ENCODE results near the gene C16orf74. TPM values are rescaled to one million over a fixed set of nuclear protein-coding genes. Genes with fewer than 3 reads are reported as not detected.

The C16orf74 gene
- total RNA-seq, 4 donors from 2014 or later = 11.0 to 13.0 (median 11.4) TPM

- Histone ChIP-seq H3K36me3 (no peaks in the 10 kb centered on the region), H3K4me1 (no peaks in the 10 kb centered on the region), H3K27ac (no peak overlapping the region), H3K27me3 (no peaks in the 10 kb centered on the region), H3K4me3 (no peak overlapping the region), H3K9me3 (no peaks in the 10 kb centered on the region)
- no peak for DNase-seq (ENCODE audit: low spot score in 2 of 2)
- 69% methylated on average over 6 of the region's 6 CpGs for WGBS
- TF ChIP-seq EP300 (IDR thresholded peaks at IDR 0.05) = no peak
Observed at GRCh38 chr16:85735946-85736345, 14.9 kb downstream of the C16orf74 start.

- H3K9me3 ChIP-seq = no peaks in the 10 kb centered on the region
- 84% methylated on average over 10 of the region's 14 CpGs for WGBS
- no peaks in the 10 kb centered on the region for H3K36me3 ChIP-seq
- TF ChIP-seq POLR2A (IDR thresholded peaks at IDR 0.05) = no peak
- TF ChIP-seq EP300 (IDR thresholded peaks at IDR 0.05) = no peak
- no peak for TF ChIP-seq POLR2AphosphoS5 (IDR thresholded peaks at IDR 0.05)
- no peak for TF ChIP-seq CTCF (IDR thresholded peaks at IDR 0.05)
- no peak overlapping the region for H3K4me3 ChIP-seq
- H3K27ac ChIP-seq = no peak overlapping the region
- H3K27me3 ChIP-seq = no peaks in the 10 kb centered on the region
- no peaks in the 10 kb centered on the region for H3K4me1 ChIP-seq
- no peak for DNase-seq (ENCODE audit: low spot score in 2 of 2)
Observed at GRCh38 chr16:85735225-85735635, 15.7 kb downstream of the C16orf74 start.

- DNase-seq (ENCODE audit: low spot score in 2 of 2) = no peak
- Histone ChIP-seq H3K27ac (no peak overlapping the region), H3K9me3 (no peaks in the 10 kb centered on the region), H3K4me1 (no peaks in the 10 kb centered on the region), H3K36me3 (no peaks in the 10 kb centered on the region), H3K4me3 (no peak overlapping the region), H3K27me3 (no peaks in the 10 kb centered on the region)
- TF ChIP-seq POLR2AphosphoS5 (IDR thresholded peaks at IDR 0.05) (no peak), POLR2A (IDR thresholded peaks at IDR 0.05) (no peak), CTCF (IDR thresholded peaks at IDR 0.05) (no peak), EP300 (IDR thresholded peaks at IDR 0.05) (no peak)
- WGBS = 100% methylated on average over 1 of the region's 10 CpGs
Observed at GRCh38 chr16:85734311-85735017, 16.4 kb downstream of the C16orf74 start.

GRCh38 chr16:85733839-85734170, 17.1 kb downstream of the C16orf74 start:
- H3K9me3 ChIP-seq = no peaks in the 10 kb centered on the region
- H3K27me3 ChIP-seq = no peaks in the 10 kb centered on the region
- 85% methylated on average over 11 of the region's 11 CpGs for WGBS
- DNase-seq (ENCODE audit: low spot score in 2 of 2) = no peak
- no peaks in the 10 kb centered on the region for H3K4me1 ChIP-seq
- no peak for TF ChIP-seq POLR2AphosphoS5 (IDR thresholded peaks at IDR 0.05)
- no peak for TF ChIP-seq CTCF (IDR thresholded peaks at IDR 0.05)
- TF ChIP-seq POLR2A (IDR thresholded peaks at IDR 0.05) = no peak
- TF ChIP-seq EP300 (IDR thresholded peaks at IDR 0.05) = no peak
- H3K27ac ChIP-seq = no peak overlapping the region
- no peak overlapping the region for H3K4me3 ChIP-seq
- no peaks in the 10 kb centered on the region for H3K36me3 ChIP-seq

- no peak overlapping the region for H3K4me3 ChIP-seq
- no peak for DNase-seq (ENCODE audit: low spot score in 2 of 2)
- no peaks in the 10 kb centered on the region for H3K4me1 ChIP-seq
- no peaks in the 10 kb centered on the region for H3K27me3 ChIP-seq
- H3K36me3 ChIP-seq = no peaks in the 10 kb centered on the region
- no peaks in the 10 kb centered on the region for H3K9me3 ChIP-seq
- 71% methylated on average over 13 of the region's 13 CpGs for WGBS
- H3K27ac ChIP-seq = no peak overlapping the region
- TF ChIP-seq CTCF (IDR thresholded peaks at IDR 0.05) (no peak), POLR2A (IDR thresholded peaks at IDR 0.05) (no peak), POLR2AphosphoS5 (IDR thresholded peaks at IDR 0.05) (no peak), EP300 (IDR thresholded peaks at IDR 0.05) (no peak)
Observed at GRCh38 chr16:85733155-85733838, 17.6 kb downstream of the C16orf74 start.
